GM10266 (cell line): Measurements from ENCODE around the gene SREK1.

Source experiments
- DNase-seq: peaks from one replicate; pipeline ENCODE4 v3.0.0; 2012; ENCODE audit errors: extremely low spot score
- TF ChIP-seq, protein P1 (sequence below): IDR thresholded peaks from 2 replicates; pipeline ENCODE4 v1.5.1; 2012; ENCODE audit warnings: mild to moderate bottlenecking, low read depth; ENCODE audit not compliant: control insufficient read depth, insufficient read depth; ENCODE audit errors: missing control alignments

The SREK1 gene

DNA sequence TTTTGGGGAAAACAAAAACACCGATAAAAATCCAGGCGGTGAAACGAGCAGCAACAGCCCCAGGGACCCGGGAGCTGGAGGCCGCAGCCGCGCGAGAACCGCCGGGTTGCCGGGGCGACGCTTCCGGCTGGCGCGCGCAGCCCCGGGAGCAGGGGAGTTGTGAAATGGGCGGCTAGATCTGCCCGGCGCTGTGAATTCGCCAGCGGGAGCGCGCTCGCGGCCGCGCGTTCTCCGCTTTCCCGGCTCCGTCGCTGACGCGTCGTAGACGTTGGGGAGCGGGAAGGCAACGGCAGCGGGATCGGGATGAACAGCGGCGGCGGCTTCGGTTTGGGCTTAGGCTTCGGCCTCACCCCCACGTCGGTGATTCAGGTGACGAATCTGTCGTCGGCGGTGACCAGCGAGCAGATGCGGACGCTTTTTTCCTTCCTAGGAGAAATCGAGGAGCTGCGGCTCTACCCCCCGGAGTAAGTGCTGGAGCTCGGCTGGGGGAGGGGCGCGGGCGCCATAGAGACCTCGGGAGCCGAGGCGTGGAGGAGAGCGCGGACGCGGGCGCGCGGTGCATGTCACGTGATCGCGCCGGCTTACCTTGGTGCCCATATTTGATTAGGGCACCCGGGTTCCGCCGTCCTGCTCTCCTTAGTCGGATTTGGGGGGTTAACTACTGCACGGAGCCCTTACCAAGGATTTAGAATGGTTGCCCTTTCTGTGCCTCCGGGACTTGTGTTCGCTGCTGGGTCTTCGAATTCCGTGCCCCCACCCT is at the start of gene SREK1:
SREK1 (plus strand) TSS at position 227 of the 760 bp plus-strand sequence; CDS start at position 304, 77 bp downstream.
- TF ChIP-seq, protein P1, sequence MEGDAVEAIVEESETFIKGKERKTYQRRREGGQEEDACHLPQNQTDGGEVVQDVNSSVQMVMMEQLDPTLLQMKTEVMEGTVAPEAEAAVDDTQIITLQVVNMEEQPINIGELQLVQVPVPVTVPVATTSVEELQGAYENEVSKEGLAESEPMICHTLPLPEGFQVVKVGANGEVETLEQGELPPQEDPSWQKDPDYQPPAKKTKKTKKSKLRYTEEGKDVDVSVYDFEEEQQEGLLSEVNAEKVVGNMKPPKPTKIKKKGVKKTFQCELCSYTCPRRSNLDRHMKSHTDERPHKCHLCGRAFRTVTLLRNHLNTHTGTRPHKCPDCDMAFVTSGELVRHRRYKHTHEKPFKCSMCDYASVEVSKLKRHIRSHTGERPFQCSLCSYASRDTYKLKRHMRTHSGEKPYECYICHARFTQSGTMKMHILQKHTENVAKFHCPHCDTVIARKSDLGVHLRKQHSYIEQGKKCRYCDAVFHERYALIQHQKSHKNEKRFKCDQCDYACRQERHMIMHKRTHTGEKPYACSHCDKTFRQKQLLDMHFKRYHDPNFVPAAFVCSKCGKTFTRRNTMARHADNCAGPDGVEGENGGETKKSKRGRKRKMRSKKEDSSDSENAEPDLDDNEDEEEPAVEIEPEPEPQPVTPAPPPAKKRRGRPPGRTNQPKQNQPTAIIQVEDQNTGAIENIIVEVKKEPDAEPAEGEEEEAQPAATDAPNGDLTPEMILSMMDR = no peak
- DNase-seq = peak; percentile 91

- TF ChIP-seq, protein P1 = no peak
- no peak for DNase-seq
Measured at GRCh38 chr5:66100851-66101250, 43.2 kb upstream of the SREK1 start.

DNA sequence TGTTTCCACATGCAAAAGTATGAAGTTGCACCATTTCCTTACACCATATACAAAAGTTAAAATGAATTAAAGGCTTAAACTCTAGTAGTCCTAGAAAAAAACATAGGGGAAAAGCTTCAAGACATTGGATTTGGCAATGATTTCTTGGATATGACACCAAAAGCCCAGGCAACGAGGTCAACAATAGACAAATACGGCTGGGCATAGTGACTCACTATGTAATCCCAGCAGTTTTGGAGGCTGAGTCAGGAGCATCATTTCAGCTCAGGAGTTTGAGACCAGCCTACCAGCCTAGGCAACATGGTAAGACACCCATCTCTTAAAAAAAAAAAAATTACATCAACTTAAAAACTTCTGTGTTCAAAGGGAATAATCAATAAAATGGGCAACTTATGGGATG is 30.9 kb upstream of the SREK1 start:
- TF ChIP-seq, protein P1 = no peak
- DNase-seq = no peak

DNA sequence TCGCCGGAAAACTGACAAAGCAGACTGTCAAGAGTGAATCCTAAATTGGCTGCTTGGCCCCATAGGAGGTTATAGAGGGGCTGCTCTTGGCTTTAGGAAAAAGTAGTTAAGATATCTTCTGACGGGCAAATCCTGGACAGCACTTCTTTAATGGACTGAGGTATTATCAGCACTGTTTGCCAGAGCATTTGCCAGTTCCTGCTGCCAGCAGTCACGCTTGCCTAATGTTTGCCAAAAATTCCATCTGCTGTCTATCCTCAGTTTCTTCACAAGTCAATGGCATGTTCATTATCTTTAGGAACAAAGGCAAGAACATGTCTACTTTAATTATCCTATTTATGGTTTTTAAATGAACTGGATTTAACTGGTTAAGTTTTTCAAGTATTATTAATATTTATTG is 25.8 kb upstream of the SREK1 start:
- TF ChIP-seq, protein P1 = no peak

DNA sequence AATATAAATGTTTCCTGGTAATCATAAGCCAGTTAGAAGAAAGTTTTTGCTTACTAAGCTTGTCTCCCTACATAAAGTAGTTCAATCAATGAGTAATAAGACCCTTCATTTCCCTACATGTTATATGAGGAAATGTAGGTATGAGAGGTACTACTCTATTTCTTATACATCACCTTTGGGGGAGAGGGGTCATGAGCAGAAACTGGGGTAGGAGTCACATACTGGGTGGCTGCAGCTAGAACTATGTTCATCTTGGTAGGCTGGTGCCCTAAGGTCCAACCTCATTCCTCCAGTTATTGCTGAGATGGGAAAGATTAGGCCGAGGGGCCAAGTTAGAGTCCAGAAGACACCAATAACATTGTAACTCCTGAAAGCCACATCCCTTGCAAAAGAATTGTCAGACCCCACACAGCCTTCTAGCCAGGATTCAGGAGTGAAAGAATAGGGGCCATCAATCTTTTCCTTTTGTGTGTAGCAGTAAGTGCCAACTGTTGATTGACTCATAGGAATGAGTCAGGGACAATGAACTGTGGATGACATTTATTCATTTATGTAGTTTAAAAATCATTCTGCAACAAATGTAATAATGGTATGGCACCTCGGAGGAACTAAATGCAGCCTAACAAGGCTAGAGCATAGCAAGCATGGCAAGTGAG is 21.6 kb upstream of the SREK1 start:
- DNase-seq = no peak
- TF ChIP-seq, protein P1 = no peak

More for the DNA sequence above, 25.8 kb upstream of the SREK1 start:
- no peak for DNase-seq

DNA sequence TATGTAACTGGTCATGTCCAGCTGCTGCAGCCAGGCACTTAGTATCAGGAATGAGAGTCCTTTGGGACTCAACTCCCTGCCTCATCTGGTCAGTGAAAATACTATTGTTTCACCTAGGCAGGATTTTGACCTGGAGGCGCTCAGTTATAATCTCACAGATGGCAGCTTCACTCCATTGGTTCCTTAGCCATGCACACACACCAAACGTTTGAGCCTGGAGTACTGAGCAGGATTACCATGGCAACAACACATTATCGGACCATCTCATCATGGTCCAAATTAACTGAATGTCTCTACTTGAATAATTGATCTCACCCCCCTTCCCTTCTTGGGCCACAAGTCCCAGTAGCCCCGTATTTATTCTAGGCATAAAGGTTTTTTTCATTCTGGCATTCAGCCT is 15.0 kb upstream of the SREK1 start:
- TF ChIP-seq, protein P1 = no peak
- DNase-seq = no peak

DNA sequence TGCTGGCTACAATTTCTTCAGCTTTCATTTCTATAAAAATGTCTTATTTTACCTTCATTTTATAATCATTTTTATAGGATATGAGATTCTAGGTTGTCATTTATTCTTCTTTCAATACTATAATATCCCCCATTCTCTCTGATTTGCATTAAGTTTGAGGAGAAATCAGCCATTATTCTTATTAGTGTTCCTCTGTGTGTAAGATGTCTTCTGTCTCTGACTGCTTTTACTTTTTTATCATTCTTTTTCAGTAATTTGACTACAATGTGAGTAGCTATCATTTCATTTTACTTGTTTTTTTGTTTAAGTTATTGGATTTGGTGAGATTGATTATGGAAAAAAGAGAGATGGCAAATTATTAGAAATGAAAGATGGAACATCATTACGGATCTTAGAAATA is 13.6 kb upstream of the SREK1 start:
- TF ChIP-seq, protein P1 = no peak
- DNase-seq = no peak
